NCI-H187 (cell line): Measurements from ENCODE around the gene AMTN.
"Not testable (repeated sequence)": the region's sequence is repeated elsewhere in the genome, so short reads cannot be mapped to it uniquely, and the experiment has no call there.

ENCODE experiments used
- DNase-seq, 2 experiments: peaks; one replicate each; lab custom pipeline; 2025; lab: John Stamatoyannopoulos, UW

Gene AMTN, protein sequence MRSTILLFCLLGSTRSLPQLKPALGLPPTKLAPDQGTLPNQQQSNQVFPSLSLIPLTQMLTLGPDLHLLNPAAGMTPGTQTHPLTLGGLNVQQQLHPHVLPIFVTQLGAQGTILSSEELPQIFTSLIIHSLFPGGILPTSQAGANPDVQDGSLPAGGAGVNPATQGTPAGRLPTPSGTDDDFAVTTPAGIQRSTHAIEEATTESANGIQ

DNA sequence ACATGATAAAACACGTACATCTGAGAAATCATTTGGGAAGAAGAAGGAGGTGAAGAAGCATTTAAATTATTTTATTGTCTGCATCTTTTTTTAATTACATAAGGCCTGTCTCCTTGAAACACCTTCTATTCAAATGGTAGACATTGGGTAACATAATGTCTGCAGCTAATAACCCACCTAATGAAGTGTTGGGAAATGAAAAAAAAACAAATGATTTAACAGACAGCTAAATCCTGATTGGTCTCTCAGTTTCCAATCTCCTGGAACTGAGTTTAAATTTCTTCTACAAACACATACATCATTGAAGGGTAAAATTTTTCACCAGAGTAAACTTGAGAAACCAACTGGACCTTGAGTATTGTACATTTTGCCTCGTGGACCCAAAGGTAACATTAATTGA lies at the start of gene AMTN:
Gene AMTN, plus strand, starts transcription at position 301 of the 400 bp plus-strand sequence. CDS start 209 bp downstream, outside the sequence.
- DNase-seq: no peak

DNA sequence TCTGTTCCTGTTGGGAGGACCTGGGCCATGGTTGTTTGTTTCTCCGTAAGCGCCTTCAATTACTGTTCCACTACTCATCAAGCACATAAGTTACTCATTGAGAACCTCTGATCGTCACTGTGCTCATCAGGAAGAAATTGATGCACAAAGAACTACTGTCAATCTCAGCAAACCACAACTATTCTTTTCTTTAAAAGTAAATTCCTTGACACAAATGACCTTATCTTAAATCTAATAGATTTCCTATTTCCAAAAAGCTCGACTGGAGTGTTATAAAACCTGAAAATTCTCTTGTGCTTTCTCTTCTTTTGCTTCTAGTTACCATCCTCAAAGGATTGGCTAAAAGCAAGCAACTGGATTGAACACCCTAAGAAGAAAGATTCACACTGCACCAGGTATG lies 46.5 kb upstream of the AMTN start, which contains the start of gene MUC7:
Gene MUC7, plus strand, starts transcription at position 301 of the 400 bp plus-strand sequence. CDS start 1,825 bp downstream, outside the sequence.
- no peak for DNase-seq

DNA sequence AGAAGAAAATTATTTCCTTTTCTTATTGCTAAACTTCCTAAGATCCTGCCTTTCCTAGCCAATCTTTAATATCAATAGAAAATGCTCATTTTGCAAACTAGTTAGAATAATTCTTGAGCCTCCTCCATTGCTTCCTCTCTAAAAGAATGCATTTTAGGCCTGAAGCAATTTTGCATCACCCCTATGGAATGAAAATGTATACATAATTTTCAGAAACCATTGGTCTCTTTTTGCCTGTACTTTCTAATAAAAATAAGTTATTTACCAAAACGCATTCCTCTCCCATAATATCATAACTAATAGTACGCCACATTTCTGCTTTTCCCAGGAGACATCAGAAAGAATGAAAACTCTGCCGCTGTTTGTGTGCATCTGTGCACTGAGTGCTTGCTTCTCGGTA lies 44.7 kb upstream of the AMTN start:
- DNase-seq: no peak

DNA sequence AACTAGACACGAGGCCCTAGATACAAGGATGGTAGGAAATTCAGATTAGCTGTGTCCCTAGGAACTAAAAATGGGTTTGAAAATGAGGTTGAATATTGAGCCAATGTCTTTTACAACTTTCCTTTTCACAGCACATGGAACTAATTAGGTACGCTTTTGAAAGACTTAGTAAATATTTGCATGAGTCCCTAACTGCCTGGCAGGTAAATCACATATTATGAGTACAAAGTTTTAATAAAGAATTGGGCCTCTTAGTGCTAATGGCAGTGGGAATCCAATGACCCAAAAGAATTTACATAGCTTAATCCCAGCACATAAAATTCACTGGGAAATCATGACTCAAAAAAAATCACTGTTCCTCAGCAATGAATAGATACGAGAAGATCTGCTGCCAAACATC lies 29.6 kb upstream of the AMTN start:
- no peak for DNase-seq

DNA sequence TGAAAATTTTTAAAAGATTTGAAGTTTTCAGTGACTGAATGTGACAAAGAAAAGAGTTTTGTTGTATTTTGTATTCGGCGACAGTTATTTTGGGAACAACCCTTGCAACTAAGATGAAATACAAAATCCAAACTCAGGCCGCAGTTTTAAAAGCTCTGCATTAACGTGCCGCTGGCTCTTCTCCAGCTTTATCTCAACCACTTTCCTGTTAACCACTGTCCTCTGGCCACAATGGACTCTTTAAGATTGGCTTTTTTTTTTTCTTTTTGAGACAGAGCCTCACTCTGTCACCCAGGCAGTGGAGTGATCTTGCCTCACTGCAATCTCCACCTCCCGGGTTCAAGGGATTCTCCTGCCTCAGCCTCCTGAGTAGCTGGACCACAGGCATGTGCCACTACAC lies 22.1 kb upstream of the AMTN start:
- no peak for DNase-seq

DNA sequence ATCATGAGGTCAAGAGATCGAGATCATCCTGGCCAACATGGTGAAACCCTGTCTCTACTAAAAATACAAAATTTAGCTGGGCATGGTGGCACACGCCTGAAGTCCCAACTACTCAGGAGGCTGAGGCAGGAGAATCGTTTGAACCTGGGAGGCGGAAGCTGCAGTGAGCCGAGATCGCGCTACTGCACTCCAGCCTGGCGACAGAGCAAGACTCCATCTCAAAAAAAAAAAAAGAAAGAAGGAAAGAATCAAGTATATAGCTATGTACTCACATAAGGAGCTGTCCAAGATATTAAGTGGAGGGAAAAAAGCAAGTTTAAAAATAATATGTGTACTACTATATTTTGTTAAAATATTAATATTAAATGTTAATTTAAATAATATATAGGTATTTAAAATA lies 16.5 kb upstream of the AMTN start:
- not testable (repeated sequence) for DNase-seq

DNA sequence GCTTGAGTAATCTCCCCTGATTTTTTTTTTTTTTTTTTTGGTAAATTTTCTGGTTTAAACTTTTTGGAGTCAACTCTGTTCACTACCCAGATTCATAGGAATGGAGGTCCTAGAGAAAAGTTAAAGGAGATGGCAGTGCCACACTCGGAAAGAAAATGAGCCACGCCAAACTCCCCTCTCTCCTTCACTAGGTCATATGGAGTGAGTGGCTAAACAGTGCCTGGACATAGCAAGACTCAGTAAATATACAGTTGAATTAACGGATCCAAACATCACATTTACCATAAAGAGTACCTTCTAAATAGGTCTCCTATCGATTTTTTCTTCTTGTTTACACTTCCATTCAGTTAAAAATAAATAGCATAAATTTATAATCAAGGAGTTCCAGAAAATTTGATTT lies 13.6 kb upstream of the AMTN start:
- DNase-seq: no peak

DNA sequence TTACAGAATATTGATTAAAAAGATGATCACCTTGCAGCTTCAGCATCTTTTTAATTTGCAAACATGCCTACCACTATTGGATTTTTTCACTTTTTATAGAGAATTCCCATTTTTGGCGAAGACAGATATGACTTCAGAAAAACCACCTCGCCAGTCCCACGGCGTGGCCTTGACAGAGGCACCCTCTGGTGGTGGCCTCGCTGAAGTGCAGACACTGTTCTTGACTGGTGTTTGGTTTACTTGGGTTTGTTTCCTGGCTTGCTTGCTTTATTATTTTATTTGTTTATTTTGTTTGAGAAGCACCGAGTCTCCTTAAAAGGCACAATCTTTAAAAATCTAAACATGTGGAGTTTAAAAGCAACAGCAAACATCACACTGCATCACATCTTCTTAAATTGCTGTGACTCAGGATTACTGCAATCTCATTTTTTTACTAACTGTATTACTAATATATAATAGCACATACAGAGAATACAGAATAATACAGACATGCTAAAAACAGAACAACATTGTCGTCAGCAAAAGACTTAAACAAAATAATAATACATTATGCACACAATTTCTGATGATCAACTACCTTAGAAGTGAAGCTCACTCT lies 13.1 kb upstream of the AMTN start:
- DNase-seq: peak; percentile 16 to 27

DNA sequence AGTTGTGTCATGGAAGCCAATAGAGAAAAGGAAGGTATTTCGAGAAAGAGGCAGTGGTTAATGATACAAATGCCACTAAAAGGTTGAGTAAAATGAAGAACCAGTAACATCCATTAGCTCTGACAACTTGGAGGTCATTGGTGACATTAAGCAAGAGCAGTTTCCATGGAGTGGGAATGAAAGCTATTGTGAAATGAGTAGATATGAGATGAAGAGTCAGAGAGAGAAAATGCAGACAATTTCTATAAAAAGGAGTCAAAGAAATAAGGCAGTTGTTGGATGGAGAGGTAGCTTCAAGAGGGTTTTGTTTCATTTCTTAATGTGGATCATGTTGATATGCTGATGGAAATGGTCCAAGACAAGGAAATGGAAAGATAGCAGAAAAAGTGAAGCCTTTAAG lies 9.6 kb upstream of the AMTN start:
- DNase-seq: no peak

DNA sequence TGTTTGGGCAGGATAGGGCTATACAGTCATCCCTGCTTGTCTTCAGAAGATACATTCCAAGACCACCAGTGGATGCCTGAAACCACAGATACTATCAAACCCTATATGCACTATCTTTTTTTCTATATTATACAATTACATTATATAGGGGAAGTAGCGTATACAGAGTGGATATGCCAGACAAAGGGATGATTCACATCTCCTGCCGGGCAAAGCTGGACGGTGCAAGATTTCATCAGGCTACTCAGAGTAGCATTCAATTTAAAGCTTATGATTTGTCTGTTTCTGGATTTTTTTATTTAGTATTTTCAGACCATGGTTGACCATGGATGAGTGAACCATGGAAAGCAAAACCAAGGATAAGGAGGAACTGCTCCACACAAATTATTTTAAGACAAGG lies 7.0 kb upstream of the AMTN start:
- no peak for DNase-seq

DNA sequence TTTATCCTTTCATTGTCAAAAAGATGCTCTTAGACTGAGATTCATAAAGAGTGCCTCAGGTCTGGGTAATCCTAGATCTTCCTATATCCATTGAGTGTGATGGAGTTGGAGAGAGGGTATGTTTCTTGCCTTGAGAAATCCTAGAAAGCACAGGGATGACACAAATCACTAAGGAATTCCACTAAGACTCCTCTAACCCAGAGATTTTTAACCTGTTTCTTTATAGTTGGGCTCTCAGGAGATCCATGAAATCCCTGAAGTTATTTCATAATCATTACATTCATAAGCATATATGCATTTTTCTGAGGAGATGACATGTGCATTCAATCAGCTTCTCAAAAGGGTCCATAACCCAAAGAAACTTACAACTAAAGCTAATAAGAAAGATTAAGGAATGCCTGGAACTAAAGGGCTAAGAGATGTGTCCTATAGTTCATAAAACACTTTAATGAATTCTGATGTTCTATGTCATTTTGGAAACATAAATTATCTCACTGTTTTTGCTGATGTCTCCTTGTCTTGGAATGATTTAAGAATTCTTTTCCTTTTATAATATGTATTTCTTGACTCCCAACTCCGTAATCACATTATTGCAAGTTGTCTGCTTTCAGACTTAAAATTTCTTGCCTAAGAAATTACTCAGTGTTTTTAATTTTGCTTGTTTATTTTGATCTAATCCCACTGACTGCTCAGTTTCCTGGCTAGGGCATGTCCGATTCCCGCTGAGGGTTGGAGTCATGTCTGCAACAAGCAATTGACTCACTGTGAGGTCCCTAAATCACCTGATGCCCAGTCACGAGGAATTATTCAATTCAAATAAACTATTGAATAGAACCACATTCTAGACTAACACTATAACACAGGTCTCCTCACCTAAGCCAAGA lies 2.8 kb upstream of the AMTN start:
- no peak for DNase-seq

DNA sequence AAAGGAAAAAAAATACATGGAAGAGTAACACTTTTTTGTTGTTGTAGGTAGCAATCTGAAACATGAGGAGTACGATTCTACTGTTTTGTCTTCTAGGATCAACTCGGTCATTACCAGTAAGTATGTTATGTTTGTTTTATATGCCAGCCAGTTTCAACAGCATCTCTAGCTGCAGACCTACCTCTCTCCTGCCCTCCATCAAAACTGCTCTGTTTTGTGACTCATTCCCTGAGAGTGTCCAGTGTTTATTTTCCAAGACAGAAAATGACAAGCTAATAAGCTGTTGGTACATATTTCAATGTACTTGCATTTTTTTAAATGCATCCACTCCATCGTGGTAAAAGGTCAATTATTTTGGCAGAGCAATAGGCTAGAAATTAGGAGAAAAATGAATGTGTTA lies 347 bp downstream of the AMTN start:
- DNase-seq: no peak

DNA sequence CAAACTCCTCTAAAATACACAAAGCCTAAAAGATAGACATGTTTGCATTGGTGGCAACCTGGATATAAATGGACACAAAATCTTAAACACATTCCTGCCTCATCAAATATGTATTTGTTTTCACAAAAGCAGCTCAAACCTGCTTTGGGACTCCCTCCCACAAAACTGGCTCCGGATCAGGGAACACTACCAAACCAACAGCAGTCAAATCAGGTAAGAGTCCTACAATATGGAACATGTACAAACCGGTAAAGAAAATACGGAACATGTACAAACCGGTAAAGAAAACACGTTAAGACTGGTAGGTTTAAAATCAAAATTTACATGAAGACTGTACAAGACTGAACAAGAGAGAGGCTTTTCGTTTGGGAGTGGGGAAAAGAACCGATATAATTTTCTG lies 4.3 kb downstream of the AMTN start:
- DNase-seq: no peak

DNA sequence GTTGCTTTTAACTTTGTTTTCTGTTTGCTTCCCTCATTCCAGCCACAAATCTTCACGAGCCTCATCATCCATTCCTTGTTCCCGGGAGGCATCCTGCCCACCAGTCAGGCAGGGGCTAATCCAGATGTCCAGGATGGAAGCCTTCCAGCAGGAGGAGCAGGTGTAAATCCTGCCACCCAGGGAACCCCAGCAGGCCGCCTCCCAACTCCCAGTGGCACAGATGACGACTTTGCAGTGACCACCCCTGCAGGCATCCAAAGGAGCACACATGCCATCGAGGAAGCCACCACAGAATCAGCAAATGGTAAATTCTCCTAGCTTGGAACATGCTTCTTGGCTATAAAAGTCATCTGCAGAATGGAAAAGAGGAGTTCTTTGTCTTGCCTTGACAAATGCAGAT lies 12.6 kb downstream of the AMTN start:
- DNase-seq: no peak

DNA sequence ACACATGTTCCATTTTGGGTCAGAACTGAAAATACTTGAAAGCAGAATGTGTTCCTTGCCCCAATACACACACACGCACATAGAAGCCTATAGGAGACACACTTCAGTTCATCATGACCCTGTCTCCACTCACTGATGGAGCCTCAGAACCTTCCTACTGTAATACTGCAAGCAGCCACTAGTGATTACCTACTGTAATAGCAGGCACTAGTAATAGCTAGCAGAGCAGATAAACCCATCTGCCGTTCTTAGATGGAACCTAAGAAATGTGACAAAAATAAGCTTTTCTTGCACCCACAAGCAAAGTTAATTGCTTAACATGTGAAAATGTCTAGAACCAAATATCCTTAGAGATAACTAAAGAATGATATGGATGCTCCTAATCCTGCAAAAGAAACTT lies 13.6 kb downstream of the AMTN start:
- DNase-seq: no peak

DNA sequence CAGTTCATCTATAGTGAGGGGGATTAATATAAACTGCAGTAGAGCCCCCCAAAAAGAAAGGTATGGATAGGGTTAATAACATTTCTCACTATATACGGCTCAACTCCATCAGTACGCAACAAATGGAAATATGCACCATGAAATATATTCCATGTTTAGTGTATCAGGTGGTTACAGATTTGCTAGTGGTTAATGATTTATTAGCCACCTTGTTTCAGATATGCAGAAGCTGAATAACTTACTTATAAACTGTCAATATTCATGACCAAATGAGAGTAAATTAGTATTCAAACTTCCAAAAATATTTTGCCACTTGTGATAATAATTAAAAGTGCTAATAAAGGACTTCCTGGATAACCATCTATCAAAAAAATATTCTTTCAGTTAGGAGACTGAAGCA lies 14.8 kb downstream of the AMTN start:
- DNase-seq: no peak

DNA sequence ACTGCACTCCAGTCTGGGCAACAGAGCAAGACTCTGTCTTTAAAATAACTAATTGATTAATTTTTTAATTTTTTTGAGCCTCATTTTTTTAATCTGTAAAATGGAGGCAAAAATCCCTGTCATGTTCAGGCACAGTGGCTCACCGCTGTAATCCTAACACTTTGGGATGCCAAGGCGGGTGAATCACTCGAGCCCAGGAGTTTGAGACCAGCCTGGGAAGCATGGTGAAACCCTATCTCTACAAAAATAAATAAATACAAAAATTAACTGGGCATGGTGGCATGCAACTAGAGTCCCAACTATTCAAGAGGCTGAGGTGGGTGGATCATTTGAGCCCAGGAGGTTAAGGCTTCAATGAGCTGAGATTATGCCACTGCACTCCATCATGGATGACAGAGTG lies 15.4 kb downstream of the AMTN start:
- no peak for DNase-seq

DNA sequence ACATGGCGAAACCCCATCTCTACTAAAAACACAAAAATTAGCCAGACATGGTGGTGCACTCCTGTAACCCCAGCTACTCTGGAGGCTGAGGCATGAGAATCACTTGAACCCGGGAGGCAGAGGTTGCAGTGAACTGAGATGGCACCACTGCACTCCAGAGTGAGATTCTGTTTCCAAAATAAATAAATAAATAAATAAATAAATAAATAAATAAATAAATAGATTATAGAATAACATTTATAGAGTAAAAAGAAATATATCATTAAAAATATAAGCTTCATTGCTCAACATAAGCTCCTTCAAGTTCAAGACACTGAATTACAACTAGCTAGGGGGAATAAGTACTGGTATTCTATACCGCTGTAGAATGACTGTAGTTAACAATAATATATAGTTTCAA lies 16.5 kb downstream of the AMTN start:
- not testable (repeated sequence) for DNase-seq

DNA sequence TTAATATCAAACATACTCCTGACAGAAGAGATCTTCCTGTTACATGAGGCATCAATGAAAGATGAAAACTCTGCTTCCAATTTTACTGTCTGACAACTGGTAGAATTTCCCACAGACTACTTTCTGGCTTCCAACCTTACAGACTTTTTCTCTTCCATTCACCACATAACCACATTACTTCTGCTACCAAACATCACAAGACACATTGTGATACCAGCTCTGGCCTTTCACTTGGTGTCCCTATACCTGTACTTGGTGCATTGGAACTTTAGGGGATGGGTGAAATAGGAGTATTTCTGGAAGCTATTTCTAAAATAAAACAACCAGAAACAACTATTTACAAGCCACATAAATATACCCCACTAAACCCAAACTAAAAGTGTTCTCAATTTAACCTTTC lies 20.5 kb downstream of the AMTN start:
- DNase-seq: no peak

DNA sequence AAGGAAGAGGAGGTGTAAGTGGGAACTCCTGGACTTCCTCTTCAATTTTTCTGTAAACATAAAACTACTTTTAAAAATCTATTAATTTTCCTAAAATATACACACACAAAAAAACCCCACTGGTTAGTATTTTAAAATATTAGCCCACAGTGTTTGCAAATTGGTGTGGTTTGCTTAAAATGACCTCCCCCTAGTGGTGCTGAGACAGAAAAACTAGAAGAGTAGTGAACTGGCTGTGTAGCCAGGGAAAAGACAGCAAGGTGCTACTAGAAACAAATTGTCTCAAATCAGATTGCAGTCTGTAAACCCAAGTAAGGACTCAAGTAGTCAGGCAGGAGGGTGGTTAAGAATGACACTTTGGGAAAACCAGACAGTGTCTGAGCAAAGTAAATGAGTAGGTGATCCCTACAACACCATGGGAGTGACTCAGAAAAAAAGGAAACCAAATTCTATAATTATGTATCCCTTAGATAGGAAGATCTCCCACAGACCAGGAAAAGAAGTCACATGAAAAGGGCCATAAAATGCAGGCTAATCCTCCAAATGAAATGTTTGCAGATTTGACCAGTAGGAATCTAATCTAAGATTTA lies 26.0 kb downstream of the AMTN start:
- DNase-seq: no peak

DNA sequence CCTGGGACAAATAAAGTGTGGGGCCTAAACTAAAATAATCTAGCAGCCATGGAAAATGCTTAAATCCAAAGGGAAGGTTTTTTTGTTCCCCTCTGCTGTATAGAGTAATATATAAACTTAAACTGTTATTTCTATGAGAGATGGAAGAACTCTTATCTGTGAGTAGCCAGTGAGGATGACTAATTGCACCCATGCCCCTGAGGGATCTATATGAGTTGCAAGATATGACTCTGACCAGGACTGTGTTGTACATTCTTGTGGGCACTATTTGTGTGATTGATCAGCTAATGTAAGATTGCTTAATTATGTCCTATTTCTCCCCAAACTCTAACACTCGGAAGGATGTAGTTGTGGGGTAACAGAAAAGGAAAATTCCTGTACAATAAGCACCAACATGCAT lies 38.5 kb downstream of the AMTN start:
- no peak for DNase-seq

DNA sequence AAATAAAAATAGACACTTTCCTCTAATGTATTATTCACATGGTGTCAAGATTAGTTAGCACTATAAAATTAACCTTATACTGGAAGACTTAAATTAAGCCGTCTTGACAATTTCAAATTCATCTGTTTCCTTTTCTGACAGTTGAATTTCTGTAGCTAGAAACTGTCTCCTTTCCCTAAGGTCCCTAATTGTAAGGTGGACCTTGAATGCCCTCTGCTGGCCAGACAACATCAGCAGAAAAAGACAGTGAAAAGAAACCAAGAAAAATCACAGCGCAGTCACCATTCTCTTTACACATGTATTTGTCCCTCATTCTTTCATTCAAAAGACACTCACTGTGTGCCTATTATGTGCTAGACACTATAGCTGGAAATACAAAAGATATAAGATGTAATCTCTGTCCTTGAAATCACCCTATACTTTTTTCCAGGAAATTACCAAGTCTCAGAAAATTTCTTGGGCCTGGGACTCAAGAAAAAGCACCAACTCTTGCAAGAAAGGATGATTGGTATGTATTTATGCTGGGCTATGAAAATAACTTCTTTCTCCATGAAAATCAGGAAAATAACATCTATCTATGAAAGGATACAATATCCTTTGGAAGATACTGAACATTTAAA lies 41.0 kb downstream of the AMTN start:
- peak; percentile 8 to 13 for DNase-seq
